Stimulated activated CD4-positive, alpha-beta T cell treated with anti-CD3 and anti-CD28 coated beads, Interleukin-1b, Interleukin-23, amount 100 ng/mL, for 4 hours (primary cell): ENCODE data around the gene FOXO6.

ENCODE experiments used
- DNase-seq, 2 donors: peaks; one replicate each; pipeline ENCODE4 v3.0.0-alpha.2; 2020; ENCODE audit warnings: low read depth in 2 of 2

FOXO6 gene

GRCh38 chr1:41360786-41361494 is at the start of gene FOXO6:
TSS of gene FOXO6 (plus strand) at chr1:41361434.
- DNase-seq: peak; percentile 85 to 86

GRCh38 chr1:41312991-41313645 is 48.1 kb upstream of the FOXO6 start:
- no peak for DNase-seq

- DNase-seq: no peak
Observed at GRCh38 chr1:41313661-41314131, 47.5 kb upstream of the FOXO6 start.

GRCh38 chr1:41314376-41315145 is 46.7 kb upstream of the FOXO6 start:
- DNase-seq: no peak

- DNase-seq: no peak
Observed at GRCh38 chr1:41315146-41315822, 46.0 kb upstream of the FOXO6 start.

- no peak for DNase-seq
Observed at GRCh38 chr1:41315871-41316270, 45.4 kb upstream of the FOXO6 start.

GRCh38 chr1:41317361-41317760 is 43.9 kb upstream of the FOXO6 start:
- DNase-seq: no peak

- DNase-seq: no peak
Observed at GRCh38 chr1:41318135-41318534, 43.1 kb upstream of the FOXO6 start.

- DNase-seq: no peak
Observed at GRCh38 chr1:41319106-41319755, 42.0 kb upstream of the FOXO6 start.

GRCh38 chr1:41319807-41320711 is 41.2 kb upstream of the FOXO6 start:
- no peak for DNase-seq

GRCh38 chr1:41320895-41321676 is 40.1 kb upstream of the FOXO6 start:
- DNase-seq: no peak

GRCh38 chr1:41322101-41322661 is 39.1 kb upstream of the FOXO6 start:
- no peak for DNase-seq

- peak in 1 of 2 donors; percentile 22 for DNase-seq
Observed at GRCh38 chr1:41322835-41323234, 38.4 kb upstream of the FOXO6 start.

- no peak for DNase-seq
Observed at GRCh38 chr1:41323243-41323642, 38.0 kb upstream of the FOXO6 start.

- DNase-seq: no peak
Observed at GRCh38 chr1:41325801-41326200, 35.4 kb upstream of the FOXO6 start.

- DNase-seq: no peak
Observed at GRCh38 chr1:41327383-41327999, 33.7 kb upstream of the FOXO6 start.

GRCh38 chr1:41328001-41328615 is 33.1 kb upstream of the FOXO6 start:
- DNase-seq: no peak
